Measurements from ENCODE around the gene MAP1LC3B.

DNA sequence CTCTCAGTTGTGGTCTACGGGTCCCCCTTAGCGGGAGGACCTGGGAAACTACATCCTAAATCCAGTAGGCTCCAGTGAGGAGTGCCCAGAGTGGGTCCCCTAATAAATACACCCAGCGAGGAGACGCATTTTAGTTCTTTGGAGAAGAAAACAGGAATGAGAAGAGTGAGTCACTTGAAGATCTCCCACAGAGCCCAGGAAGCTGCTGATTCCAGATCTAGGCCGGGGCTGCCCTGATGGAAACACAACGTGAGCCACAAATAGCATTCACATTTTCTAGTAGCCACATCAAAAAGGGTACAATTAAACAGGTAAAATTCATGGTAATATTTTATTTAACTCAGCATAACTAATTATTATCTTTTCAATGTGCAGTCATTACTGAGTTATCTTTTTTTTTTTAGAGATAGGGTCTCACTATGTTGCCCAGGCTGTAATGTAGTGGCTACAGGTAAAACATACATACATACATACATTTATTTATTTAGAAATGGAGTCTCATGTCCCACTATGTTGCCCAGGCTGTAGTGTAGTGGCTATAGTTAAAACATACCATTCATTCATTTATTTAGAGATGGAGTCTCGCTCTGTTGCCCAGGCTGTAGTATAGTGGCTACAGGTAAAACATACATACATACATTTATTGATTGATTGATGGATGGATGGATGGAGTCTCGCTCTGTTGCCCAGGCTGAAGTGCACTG, 30.1 kb upstream of the MAP1LC3B start:
- TF ChIP-seq, protein P1, sequence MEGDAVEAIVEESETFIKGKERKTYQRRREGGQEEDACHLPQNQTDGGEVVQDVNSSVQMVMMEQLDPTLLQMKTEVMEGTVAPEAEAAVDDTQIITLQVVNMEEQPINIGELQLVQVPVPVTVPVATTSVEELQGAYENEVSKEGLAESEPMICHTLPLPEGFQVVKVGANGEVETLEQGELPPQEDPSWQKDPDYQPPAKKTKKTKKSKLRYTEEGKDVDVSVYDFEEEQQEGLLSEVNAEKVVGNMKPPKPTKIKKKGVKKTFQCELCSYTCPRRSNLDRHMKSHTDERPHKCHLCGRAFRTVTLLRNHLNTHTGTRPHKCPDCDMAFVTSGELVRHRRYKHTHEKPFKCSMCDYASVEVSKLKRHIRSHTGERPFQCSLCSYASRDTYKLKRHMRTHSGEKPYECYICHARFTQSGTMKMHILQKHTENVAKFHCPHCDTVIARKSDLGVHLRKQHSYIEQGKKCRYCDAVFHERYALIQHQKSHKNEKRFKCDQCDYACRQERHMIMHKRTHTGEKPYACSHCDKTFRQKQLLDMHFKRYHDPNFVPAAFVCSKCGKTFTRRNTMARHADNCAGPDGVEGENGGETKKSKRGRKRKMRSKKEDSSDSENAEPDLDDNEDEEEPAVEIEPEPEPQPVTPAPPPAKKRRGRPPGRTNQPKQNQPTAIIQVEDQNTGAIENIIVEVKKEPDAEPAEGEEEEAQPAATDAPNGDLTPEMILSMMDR (IDR thresholded peaks at IDR 0.05) = no peak
- no peak for TF ChIP-seq EZH2 (IDR thresholded peaks at IDR 0.05)
- TF ChIP-seq EZH2phosphoT487 (IDR thresholded peaks at IDR 0.05) = no peak
